NCI-H748 treated with DMSO at 0.1 percent for 48 hours (cell line): Measurements from ENCODE around the gene ZNF526.

Experiments used
- DNase-seq: peaks from one replicate; lab custom pipeline; 2025; lab: John Stamatoyannopoulos, UW

The ZNF526 gene

DNA sequence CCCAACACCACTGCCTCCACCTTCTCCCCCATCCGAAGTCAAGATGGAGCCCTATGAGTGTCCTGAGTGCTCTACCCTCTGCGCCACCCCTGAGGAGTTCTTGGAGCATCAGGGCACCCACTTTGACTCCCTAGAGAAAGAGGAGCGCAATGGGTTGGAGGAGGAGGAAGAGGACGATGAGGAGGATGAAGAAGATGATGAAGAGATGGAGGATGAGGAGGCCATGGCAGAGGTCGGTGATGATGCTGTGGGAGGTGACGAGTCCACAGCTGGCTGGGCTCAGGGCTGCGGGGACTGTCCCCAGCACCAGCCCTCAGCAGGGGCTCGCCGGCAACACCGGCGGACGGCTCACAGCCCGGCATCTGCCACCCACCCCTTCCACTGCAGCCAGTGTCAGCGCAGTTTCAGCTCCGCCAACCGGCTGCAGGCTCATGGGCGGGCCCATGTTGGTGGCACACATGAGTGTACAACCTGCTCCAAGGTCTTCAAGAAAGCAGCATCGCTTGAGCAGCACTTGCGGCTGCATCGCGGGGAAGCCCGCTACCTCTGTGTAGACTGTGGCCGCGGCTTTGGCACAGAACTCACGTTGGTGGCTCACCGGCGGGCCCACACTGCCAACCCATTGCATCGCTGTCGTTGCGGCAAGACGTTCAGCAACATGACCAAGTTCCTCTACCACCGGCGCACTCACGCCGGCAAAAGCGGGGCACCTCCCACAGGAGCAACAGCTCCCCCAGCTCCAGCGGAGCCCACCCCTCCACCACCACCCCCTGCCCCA is 5.0 kb downstream of the ZNF526 start:
- no peak for DNase-seq

DNA sequence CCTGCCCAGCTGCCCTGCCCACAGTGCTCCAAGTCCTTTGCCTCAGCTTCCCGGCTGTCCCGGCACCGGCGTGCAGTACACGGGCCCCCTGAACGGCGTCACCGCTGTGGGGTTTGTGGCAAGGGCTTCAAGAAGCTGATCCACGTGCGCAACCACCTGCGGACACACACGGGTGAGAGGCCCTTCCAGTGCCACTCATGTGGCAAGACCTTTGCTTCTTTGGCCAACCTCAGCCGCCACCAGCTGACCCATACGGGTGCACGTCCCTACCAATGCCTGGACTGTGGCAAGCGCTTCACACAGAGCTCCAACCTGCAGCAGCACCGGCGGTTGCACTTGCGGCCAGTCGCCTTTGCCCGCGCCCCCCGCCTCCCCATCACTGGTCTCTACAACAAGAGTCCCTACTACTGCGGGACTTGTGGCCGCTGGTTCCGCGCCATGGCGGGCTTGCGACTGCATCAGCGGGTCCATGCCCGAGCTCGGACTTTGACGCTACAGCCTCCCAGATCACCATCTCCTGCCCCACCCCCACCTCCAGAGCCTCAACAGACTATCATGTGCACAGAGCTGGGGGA is 5.7 kb downstream of the ZNF526 start:
- DNase-seq = no peak

DNA sequence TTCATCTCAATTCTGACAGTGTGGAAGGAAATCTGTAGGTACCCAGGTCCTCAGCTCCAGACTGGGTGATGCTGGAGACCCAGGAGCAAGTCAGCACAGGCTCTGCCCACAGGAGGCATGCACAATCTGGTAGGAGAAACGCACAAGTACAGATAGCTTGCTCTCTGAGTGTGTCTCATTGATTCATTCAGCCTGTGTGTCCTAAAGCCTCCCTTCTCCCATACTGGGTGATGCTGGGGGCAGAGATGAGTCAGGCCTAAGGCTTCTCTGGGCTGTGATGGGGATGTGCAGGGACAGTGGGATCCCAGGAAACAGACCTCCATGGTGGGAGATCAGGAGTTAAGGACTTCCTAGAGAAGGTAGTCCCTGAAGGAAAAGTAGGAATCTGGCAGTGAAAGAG is 6.8 kb downstream of the ZNF526 start:
- no peak for DNase-seq

DNA sequence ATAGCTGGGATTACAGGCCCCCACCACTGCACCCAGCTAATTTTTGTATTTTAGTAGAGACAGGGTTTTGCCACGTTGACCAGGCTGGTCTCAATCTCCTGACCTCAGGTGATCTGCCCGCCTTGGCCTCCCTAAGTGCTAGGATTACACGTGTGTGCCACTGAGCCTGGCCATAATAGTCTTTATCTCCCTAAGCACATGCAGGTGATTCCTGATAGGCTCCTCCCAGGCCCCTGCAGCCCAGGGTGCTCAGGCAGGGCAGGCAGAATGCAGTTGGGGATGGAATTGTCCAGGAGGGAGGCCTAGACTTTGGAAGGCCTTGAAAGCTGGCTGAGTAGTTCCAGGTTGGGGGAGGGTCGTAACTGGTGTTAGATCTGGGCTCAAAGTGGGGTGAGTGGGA is 8.5 kb downstream of the ZNF526 start:
- DNase-seq = no peak

DNA sequence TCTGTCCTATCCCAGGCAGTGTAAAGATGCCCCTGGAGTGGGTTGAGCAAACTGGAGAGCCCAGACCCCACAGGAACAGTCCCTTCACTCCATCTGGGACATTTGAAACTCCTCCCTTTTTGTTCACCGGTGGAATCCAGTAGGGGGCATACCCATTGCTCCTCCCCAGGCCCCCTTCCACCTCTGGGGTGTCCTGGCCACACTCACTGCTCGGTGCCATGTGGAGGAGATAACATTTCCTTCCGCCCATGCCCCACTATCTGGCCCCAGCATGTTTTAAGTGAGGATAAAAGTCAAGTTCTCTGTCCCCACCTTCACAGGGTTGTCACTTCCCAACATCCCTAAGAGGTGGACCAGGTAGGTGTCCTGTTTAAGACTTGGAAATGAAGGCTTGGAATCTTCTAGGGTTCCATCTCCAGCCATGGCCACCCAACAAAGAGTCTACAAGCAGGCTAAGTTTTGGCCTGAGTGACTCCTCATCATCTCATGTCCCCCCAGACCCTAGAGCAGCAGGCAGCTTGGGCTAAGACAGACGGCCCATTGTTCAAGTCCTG is 9.3 kb downstream of the ZNF526 start:
- no peak for DNase-seq

DNA sequence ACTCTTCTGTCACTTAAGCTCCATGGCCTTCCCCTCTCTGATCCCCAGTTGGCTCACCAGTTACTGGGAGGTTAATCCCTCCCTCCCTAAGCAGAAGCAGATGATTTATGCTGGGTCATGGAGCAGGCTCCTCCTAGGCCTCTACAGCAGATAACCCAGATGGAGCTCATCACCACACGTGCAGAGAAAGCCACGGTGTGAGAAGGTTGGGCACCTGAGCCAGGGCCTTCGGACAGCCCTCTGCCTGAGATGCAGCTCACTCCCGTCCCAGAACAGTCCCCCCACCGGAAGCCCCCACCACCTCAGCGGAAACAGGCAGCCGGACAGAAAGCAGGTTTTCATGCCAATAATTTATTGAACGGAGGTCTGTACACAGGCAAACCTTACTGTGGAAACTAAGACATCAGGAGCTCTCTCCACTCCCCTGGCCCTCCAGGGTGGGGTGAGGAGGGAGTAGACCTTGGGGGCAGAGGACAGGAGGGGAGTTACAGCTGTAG is 9.8 kb downstream of the ZNF526 start:
- no peak for DNase-seq

DNA sequence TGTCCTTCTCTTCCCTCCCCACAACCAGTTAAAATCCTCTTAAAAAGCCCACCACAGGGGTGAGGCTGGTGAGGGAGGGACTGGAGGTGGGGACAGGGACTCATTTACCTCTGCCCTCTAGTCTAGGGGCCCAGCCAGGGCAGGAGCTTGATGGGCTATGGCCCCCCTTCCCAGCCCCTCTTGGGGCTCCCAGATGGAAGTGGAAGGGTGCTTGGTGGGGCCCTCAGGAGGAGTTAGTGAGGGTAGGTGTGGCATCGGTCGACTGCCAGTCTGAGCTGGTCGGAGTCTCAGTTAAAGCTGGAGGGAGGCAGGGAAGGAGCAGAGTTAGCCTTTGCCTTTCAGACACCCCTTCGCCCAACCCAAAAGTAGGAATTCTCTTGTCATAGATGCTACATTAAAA is 10.5 kb downstream of the ZNF526 start:
- DNase-seq = no peak

DNA sequence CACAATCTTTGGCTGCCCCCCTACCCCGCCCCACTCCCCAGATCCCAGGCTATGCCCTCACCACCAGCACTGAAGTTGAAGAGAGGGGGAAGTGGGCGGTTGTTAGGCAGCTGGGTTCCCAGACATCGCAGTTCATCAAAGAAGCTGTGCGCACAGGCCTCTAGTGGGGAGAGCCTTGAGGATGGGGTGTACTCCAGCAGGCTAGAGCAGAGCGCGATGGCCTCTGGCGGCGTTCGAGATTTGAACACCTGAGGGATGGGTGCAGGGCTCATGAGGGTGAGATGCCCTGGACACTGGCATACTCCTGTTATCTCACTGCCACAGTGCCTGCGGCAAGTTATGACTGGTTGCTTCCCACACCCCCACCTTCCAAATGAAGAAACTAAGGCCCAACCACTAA is 12.3 kb downstream of the ZNF526 start:
- DNase-seq = no peak

DNA sequence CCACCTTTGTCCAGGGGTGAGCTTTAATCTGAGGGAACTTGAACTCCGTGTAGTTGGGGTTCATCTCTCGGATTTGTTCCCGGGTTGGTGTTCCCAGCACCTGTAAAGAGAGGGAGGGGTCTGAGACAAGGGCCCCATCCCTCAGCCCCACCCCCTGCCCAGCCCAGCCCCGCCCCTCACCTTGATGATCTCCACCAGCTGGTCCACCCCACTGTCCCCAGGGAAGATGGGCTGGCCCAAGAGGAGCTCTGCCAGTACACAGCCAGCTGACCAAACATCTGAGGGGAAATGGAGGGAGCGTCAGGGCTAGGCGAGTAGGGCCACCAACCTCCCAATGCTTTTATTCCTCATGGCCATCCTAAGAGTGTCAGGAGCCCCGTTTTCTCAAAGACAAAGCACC is 13.0 kb downstream of the ZNF526 start:
- no peak for DNase-seq

DNA sequence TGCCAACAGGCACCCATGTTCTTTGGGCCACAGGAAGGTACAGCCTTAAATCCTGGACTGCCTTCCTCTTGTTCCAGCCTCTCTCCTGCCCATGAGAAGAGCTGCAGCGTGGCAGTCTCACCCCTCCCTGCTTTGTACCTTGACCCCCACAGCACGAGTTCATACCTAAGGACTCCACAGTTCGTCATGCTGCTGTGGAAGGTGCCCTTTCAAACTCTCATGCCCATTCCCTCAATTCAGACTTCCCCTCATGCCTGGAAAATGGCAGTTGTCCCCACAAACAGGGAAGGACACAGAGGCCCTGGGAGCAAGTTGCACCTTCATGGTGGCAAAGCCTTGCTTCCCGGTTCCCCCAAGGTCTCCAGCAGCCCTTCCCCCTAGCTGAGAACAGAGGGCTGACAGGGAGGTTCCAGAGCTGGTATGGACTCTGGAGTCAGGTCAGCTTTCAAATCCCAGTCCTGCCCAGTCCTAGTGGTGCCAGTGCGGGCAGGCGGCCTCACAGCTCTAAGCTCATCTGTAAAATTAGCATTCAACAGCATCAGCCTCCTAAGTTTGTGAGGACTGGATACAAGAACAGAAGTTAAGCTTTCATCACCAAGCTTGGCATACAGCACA is 13.7 kb downstream of the ZNF526 start:
- DNase-seq = no peak

DNA sequence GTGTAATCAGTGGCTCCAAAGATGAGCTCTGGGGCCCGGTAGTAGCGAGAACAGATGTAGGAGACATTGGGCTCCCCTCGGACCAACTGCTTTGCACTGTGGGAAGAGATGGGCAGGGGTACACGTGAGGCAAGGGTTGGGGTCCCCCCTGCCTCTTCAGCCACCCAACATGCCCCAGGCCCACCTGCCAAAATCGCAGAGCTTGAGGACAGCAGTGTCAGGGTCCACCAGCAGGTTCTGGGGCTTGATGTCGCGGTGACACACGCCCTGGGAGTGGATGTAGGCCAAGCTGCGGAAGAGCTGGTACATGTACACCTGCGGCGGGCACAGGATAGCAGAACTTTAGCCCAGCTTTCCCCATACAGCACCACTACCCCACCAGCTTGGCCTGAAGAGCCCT is 14.3 kb downstream of the ZNF526 start:
- DNase-seq = no peak

DNA sequence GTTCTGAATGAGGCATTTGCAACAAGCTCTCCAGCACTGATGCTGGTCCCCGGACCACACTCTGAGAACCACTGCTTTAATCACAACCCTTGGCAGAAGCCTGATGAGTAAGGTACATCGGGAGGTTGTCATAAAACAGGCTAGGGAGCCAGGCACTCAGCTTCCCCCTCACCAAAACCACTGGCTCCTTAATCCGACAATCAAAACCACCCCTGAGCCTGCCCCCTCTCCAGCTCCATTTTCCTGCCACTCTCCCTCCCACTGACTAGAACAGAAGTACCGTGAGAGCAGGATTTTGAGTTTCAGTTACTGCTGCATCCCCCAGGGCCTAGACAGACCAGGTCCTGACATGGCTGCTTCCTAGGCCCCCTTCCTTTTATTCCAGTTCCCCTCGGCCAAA is 15.1 kb downstream of the ZNF526 start:
- no peak for DNase-seq

DNA sequence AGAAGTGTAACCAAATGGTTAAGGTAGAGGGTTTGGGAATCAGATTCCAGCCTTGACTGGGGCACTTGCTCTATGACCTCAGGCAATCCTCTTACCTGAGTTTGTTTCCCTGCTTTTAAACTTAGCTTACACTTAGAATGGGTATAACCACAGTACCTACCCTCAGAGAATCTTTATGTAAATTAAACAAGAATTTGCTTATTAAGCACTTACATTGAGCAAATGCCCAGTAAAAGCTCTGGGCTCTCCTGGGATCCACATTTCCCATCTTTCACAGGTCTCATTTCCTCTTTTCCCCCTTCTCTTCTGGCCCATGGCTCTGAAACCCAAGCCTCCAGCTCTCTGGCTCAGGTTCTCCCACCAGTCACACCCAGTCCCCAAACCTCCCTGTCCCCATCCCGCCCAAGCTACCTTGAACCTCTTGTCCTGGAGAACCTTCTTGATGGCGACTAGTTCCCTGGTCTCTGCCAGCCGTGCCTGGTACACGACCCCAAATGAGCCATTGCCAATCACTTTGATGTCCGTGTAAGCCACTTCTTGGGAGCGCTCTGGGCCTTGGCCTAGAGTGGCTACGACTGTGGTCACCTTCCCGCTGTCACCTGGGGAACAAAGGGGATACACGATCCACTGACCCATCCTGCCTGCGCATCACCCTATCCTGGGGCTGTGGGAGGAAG is 19.6 kb downstream of the ZNF526 start:
- DNase-seq = no peak

DNA sequence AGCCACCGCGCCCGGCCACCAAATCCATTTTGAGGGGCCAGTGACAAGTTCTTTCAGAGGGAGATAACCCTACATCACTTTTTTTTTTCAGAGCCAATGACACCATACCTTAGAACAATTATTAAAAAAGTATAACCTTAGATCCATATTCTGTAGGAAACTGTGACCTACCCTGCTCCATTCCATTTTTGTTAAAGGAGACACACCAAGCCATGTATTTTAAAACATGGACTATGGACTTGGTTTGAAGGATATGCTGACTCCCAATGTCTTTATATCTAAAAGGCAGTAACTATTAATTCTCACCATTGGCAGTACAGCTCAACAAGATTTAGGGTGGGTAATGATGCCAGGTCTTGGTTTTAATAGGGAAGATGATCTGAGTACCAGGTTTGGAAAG is 21.2 kb downstream of the ZNF526 start:
- DNase-seq = no peak

DNA sequence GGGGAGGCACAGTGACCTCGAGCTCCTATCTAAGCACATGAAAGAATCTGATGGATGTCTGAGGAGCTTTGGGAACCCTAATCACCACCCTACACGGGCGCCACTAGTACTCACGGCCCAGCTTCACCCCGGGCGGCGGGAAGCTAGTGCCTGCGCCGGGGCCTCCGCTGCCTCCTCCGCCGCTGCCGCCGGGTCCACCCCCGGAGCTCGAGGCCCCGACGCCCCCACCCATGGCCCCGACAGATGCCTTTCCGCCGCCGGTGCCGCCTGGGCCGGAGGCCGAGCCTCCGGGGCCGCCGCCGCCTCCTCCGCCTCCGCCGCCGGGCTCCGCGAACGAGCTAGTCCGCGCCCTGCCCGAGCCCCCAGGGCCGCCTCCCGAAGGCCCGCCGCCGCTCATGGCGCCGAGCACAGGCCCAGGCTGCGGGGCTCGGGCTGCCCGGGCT is 22.0 kb downstream of the ZNF526 start:
- no peak for DNase-seq

DNA sequence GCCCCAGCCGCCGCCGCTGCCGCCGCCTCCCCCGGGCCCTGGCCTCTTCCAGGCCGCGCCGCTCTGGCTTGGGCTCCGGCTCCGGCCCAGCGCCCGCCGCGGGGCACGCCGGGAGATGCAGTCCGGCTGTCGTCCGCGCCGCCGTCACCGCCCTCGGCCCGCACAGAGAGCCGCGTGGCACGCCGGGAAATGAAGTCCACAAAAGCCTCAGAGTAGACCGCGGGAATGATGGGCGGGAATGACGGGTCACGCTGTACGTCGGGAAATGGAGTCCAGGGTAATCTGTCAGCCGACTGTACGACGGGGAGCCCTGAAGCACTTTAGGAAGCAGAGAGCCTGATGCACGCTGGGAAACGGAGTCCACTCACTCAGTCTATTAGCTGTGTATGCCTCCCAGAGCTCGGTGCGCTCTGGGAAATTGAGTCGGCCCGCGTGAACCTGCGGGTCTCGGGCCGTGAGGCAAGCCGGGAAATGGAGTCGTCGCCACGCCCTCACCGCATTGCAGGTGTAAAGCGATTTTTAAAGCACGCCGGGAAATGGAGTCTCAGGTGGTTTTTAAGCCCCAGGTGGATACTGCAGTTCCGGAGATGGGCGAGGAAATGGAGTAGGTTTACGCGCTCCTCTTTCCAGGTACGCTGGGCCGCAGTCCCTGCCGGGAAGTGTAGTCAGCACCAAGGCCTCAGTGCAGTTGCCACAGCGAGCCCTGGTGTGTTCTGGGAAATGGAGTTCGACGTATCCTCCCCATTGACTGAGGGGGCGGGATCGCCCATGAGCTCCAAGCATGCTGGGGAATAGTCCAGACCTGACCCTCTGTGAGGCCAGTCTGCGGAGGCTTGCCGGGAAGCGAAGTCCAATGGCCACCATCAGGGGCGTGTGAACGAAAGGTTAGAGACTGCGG is 22.6 kb downstream of the ZNF526 start, which contains the start of gene GSK3A:
Gene GSK3A, minus strand, starts transcription at position 91 of the 898 bp plus-strand sequence. CDS start 137 bp downstream, outside the sequence.
- peak; percentile 100 for DNase-seq

DNA sequence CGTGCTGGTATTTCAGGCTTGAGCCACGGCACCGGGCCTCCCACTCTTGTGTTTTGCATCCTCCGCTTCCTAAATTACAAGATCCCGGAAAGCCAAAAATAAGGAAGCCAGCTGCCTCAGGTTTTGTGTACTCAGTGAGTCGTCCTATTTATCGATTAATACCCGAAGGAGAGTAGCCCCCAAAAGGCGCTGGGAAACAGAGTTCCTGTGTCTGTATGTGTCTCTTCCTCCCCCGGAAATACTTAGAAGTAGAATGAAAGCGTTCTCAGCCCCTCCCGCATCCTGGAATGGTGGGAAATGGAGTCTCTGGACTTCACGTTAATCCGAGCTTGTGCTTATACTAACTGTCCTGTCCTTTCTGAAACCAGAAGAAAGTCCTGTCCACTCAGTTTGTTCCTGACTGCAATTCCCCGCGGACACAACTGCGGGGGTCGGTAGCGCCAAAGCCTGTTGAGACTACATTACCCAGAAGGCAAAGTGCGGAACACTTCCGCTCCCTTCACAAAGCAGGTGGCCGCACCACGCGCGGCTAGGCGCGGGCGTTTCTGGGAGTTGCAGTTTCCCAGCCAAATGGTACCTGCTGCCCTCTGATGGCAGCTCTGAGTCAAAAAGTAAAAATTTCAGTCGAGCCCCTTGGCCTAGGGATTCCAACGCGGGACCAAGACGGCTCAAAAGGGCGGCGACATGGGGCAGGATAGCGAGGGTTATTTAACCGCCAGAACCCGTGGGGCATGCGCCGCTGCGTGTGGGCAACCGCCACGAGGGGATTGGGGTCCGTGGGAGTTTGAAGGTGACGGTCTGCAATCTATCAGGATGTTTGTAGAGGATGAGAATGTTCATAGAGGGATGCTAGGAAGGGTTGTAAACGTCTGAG is 24.5 kb downstream of the ZNF526 start:
- peak; percentile 93 for DNase-seq

DNA sequence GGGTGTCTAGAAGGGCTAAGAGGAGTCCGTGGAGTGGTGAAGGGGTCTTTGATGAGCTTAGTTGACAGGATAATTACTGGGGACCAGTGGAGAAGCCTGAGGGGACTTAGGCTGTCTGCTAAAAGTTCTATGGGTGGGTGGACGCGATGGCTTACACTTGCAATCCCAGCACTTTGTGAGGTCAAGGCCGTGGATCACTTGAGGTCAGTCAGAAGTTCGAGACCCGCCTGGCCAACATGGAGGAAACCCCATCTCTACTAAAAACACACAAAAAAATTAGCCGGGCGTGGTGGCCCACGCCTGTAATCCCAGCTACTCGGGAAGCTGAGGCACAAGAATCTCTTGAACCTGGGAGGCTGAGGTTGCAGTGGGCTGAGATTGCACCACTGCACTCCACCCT is 25.1 kb downstream of the ZNF526 start:
- DNase-seq = no peak

DNA sequence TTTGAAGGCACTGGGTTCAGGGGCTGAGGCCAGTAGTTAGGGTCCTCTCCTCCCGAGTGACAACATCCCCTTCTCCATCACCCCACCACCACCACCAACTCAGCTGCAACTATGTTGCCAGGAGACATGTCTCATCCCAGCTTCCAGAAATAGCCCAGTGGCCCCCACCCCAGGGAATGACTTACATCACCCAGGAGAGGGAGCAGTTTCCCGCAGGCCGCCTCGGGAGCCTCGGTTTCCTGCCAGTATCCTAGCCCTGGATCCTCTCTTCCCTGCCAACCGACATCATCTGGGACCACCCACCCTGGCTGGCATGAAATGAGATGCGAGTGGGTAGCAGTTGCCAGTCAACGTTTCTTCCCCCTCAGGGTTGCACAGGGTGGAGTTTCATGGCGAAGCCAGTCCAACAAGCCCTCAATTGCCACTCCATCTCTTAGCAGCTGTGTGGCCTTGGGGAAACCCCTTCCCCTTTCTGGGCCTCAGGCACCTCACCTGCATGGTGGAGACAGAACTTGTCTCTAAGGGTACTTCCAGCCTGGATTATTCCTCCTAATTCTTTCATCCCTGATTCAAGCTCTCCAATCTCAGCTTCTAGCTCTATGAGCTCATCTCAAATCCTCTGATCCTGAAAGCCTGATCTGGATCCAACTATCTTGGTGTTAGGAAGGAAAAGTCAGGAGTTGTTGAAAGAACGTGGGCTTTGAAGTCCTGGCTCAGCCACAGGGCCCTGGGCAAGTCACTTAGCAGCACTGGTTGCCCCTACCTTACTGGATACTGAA is 26.2 kb downstream of the ZNF526 start:
- no peak for DNase-seq
